HEK293T (cell line): ENCODE data around the gene RPTOR.
A peak's percentile ranks its signal among the peaks of the same experiment; 100 is the strongest.

Experiments used
- CTCF ChIA-PET: fragments of 350-600 bp; formaldehyde crosslinking; extraction: SDS; loops from one replicate; lab custom pipeline; 2021; ENCODE audit warnings: antibody characterized with exemption, inconsistent platforms; lab: Yijun Ruan, JAX
- POLR2A ChIA-PET: fragments of 350-600 bp; formaldehyde crosslinking; extraction: SDS; loops from one replicate; lab custom pipeline; 2020; ENCODE audit warnings: antibody characterized with exemption, inconsistent platforms; lab: Yijun Ruan, JAX
- DNase-seq: peaks from one replicate; pipeline ENCODE4 v3.0.0; 2012; ENCODE audit warnings: mixed read lengths; ENCODE audit errors: extremely low spot score
- ARNT ChIP-seq: fragments of 450-650 bp; IDR thresholded peaks from 2 replicates; pipeline ENCODE4 v1.6.1; 2017; ENCODE audit warnings: mild to moderate bottlenecking
- BHLHE40 ChIP-seq: fragments of 450-650 bp; IDR thresholded peaks from 2 replicates; pipeline ENCODE4 v1.6.1; 2016; ENCODE audit warnings: mild to moderate bottlenecking, moderate library complexity, borderline replicate concordance
- CTBP1 ChIP-seq: fragments of 450-650 bp; IDR thresholded peaks from 2 replicates; pipeline ENCODE4 v1.6.1; 2016; ENCODE audit warnings: borderline replicate concordance
- ELF4 ChIP-seq: fragments of 450-650 bp; IDR thresholded peaks from 2 replicates; pipeline ENCODE4 v1.6.1; 2017; ENCODE audit warnings: antibody characterized with exemption
- FOXA1 ChIP-seq: fragments of 450-650 bp; IDR thresholded peaks from 2 replicates; pipeline ENCODE4 v1.6.1; 2016; ENCODE audit warnings: mild to moderate bottlenecking
- FOXK2 ChIP-seq: fragments of 450-650 bp; IDR thresholded peaks from 2 replicates; pipeline ENCODE4 v1.6.1; 2016; ENCODE audit warnings: mild to moderate bottlenecking
- FOXM1 ChIP-seq: fragments of 450-650 bp; IDR thresholded peaks from 2 replicates; pipeline ENCODE4 v1.6.1; 2017; ENCODE audit warnings: mild to moderate bottlenecking, borderline replicate concordance
- HDGF ChIP-seq: fragments of 450-650 bp; IDR thresholded peaks from 2 replicates; pipeline ENCODE4 v1.6.1; 2017; ENCODE audit warnings: antibody characterized with exemption, borderline replicate concordance
- L3MBTL2 ChIP-seq: fragments of 450-650 bp; conservative IDR thresholded peaks from 2 replicates; pipeline ENCODE4 v1.6.1; 2016; ENCODE audit warnings: mild to moderate bottlenecking
- LEF1 ChIP-seq: fragments of 450-650 bp; IDR thresholded peaks from 2 replicates; pipeline ENCODE4 v1.6.1; 2017; ENCODE audit warnings: mild to moderate bottlenecking, borderline replicate concordance
- NFRKB ChIP-seq: fragments of 450-650 bp; IDR thresholded peaks from 2 replicates; pipeline ENCODE4 v1.6.1; 2016; ENCODE audit warnings: mild to moderate bottlenecking, moderate library complexity
- SP1 ChIP-seq: fragments of 450-650 bp; IDR thresholded peaks from 2 replicates; pipeline ENCODE4 v1.6.1; 2017
- SUZ12 ChIP-seq: fragments of 450-650 bp; IDR thresholded peaks from 2 replicates; pipeline ENCODE4 v1.6.1; 2016; ENCODE audit warnings: mild to moderate bottlenecking
- TARDBP ChIP-seq: fragments of 450-650 bp; IDR thresholded peaks from 2 replicates; pipeline ENCODE4 v1.6.1; 2016
- ZNF384 ChIP-seq: fragments of 450-650 bp; IDR thresholded peaks from 2 replicates; pipeline ENCODE4 v1.6.1; 2016
- TF ChIP-seq, protein P1 (sequence below): fragments of 450-650 bp; IDR thresholded peaks from 2 replicates; pipeline ENCODE4 v1.6.1; 2016

Gene RPTOR

GRCh38 chr17:80791758-80792284 lies 247.2 kb downstream of the RPTOR start:
- DNase-seq, result no peak
- ChIA-PET CTCF (no interaction called here), POLR2A (interaction anchor here (0.8 to 2.5 kb wide), 2 partner anchors 20 to 41 kb away, joined by 3 to 6 read pairs; no protein-coding TSS in a partner anchor)
- no peak for TF ChIP-seq LEF1
- TF ChIP-seq, protein P1, sequence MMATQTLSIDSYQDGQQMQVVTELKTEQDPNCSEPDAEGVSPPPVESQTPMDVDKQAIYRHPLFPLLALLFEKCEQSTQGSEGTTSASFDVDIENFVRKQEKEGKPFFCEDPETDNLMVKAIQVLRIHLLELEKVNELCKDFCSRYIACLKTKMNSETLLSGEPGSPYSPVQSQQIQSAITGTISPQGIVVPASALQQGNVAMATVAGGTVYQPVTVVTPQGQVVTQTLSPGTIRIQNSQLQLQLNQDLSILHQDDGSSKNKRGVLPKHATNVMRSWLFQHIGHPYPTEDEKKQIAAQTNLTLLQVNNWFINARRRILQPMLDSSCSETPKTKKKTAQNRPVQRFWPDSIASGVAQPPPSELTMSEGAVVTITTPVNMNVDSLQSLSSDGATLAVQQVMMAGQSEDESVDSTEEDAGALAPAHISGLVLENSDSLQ, result peak; percentile 32; the same call in 1 of the 2 replicates

DNA sequence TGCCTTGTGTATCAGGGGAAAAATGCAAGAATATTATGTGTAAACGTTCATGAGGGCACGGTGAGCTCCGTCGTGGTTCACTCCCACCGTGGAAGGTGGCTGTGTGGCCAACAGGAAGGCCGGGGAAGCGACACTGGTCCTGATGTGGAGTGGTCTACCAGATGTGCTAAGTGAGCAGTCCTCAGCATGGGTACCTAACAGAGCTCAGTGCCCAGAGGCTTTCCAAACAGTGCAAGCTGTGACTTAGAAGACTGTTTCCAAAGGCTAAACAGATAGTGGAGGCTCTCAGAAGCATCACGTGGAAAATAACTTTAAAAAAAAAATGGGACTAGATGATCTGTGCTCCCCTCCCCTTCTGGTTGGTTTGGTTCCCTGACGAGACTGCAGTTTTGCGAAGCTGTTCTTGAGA lies 247.7 kb downstream of the RPTOR start:
- ChIA-PET CTCF (interaction anchor here (0.7 kb wide), 1 partner anchor 116 kb away, joined by 3 read pairs; no protein-coding TSS in a partner anchor), POLR2A (interaction anchor here (0.8 to 2.5 kb wide), 2 partner anchors 20 to 41 kb away, joined by 3 to 6 read pairs; no protein-coding TSS in a partner anchor)
- no peak for TF ChIP-seq FOXK2
- no peak for TF ChIP-seq TARDBP
- no peak for TF ChIP-seq SUZ12
- no peak for TF ChIP-seq SP1
- no peak for TF ChIP-seq NFRKB
- no peak for TF ChIP-seq FOXM1
- TF ChIP-seq ARNT, result no peak
- TF ChIP-seq ELF4, result no peak
- no peak for TF ChIP-seq L3MBTL2
- TF ChIP-seq, protein P1, result no peak
- TF ChIP-seq FOXA1, result no peak
- TF ChIP-seq CTBP1, result no peak
- no peak for TF ChIP-seq BHLHE40
- TF ChIP-seq ZNF384, result no peak
- no peak for DNase-seq

DNA sequence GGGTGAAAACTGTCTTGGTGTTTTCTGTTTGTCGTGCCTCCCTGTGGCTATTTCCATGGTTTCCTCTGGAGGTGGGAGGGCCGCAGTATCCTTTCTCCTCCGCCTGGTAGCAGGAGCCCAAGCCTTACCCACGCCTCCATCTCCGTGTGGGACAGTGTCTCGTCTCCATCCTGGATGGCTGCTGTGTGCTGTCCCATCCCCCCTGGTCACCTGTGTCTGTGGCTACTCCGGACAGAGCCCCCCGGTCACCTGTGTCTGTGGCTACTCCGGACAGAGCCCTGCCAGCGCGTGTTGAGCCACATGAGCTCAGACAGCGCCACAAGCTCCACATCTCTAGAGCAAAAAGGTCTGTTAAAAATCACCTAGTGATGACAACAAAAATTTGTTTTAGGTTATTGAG lies 248.8 kb downstream of the RPTOR start:
- no peak for DNase-seq
- ChIA-PET CTCF (interaction anchor here (0.6 kb wide), 1 partner anchor 339 kb away, joined by 3 read pairs; no protein-coding TSS in a partner anchor), POLR2A (no interaction called here)
- TF ChIP-seq SP1 (no peak), CTBP1 (no peak), LEF1 (no peak), L3MBTL2 (no peak), FOXA1 (no peak), ARNT (no peak), FOXK2 (no peak), SUZ12 (no peak), TARDBP (no peak), ELF4 (no peak), FOXM1 (no peak), ZNF384 (no peak), NFRKB (no peak)

GRCh38 chr17:80793851-80794267 lies 249.2 kb downstream of the RPTOR start:
- DNase-seq, result no peak
- ChIA-PET POLR2A (no interaction called here), CTCF (no interaction called here)
- TF ChIP-seq L3MBTL2 (no peak), NFRKB (no peak), CTBP1 (no peak), TARDBP (no peak), LEF1 (no peak), SP1 (no peak), ARNT (no peak), SUZ12 (no peak), FOXK2 (no peak)

GRCh38 chr17:80794281-80795089 lies 249.8 kb downstream of the RPTOR start:
- ChIA-PET CTCF (no interaction called here), POLR2A (no interaction called here)
- DNase-seq, result no peak
- TF ChIP-seq SP1 (no peak), ZNF384 (no peak)

DNA sequence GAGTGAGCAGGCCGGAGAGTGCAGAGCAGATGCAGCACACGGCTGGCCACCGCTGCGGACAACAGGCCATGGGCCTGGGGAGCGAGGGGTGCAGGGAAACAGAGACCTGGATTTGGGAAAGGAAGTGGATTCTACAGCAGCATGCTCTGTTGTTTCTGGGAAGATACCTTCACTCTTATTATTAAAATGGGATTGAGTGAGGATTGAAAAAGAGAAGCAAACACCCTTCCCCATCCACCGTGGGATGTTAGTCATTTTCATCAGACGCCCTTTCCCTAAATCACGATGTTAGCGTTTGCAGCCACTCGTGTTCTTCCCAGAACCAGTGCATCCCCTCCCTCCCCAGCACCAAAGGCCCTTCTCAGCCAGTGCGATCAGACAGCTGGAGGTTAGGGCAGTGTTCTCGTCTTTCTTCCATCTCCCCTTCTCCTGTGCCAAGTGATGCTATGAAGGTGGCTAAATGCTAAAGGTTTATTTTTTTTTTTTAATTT lies 250.5 kb downstream of the RPTOR start:
- no peak for TF ChIP-seq ZNF384
- TF ChIP-seq L3MBTL2, result no peak
- TF ChIP-seq HDGF, result no peak
- no peak for TF ChIP-seq CTBP1
- TF ChIP-seq FOXM1, result no peak
- no peak for TF ChIP-seq TARDBP
- no peak for TF ChIP-seq LEF1
- no peak for TF ChIP-seq SP1
- TF ChIP-seq ARNT, result no peak
- no peak for TF ChIP-seq SUZ12
- TF ChIP-seq ELF4, result no peak
- TF ChIP-seq NFRKB, result no peak
- ChIA-PET POLR2A (no interaction called here), CTCF (no interaction called here)
- no peak for DNase-seq

GRCh38 chr17:80795754-80796153 lies 251.1 kb downstream of the RPTOR start:
- TF ChIP-seq LEF1 (no peak), FOXK2 (no peak), CTBP1 (no peak), BHLHE40 (no peak), ELF4 (no peak)
- ChIA-PET CTCF (no interaction called here), POLR2A (no interaction called here)
- DNase-seq, result no peak
